BJ (cell line): ENCODE data around the gene ARMS2. TPM values are rescaled to one million over a fixed set of nuclear protein-coding genes. Genes with fewer than 3 reads are reported as not detected.

Experiments
- CTCF ChIA-PET: fragments of 350-600 bp; formaldehyde crosslinking; extraction: SDS; loops from one replicate; lab custom pipeline; 2021; ENCODE audit warnings: antibody characterized with exemption, inconsistent platforms; lab: Yijun Ruan, JAX
- POLR2A ChIA-PET: fragments of 300-600 bp; sonication (Branson Sonifier 250); formaldehyde crosslinking; extraction: SDS; loops from one replicate; lab custom pipeline; 2021; ENCODE audit warnings: antibody characterized with exemption; lab: Charles Lee
- DNase-seq: peaks from one replicate; pipeline ENCODE4 v3.0.0-alpha.2; 2011; ENCODE audit warnings: low read depth
- H3K27me3 ChIP-seq: 2 replicates; pipeline ENCODE4 v1.6.0; 2011; ENCODE audit warnings: low read length; ENCODE audit not compliant: control insufficient read depth, insufficient read depth
- H3K36me3 ChIP-seq: 2 replicates; pipeline ENCODE4 v1.5.1; 2011; ENCODE audit warnings: low read length; ENCODE audit not compliant: control insufficient read depth, insufficient read depth
- H3K4me3 ChIP-seq: 2 replicates; pipeline ENCODE4 v1.5.1; 2011; ENCODE audit warnings: low read depth, mild to moderate bottlenecking, control low read depth, low read length
- polyA plus RNA-seq: library from polyadenylated mRNA; depleted of rRNA; stranded (reverse); fragments of >200 nt; gene quantifications from 2 replicates; pipeline ENCODE4 v1.2.3, GENCODE V29; 2011; rRNA removed
- small RNA-seq: library from RNA; depleted of rRNA; stranded (forward); fragments of <200 nt; gene quantifications from one replicate; pipeline ENCODE3, GENCODE V24; 2012; ENCODE audit warnings: low replicate concordance, low read depth; ENCODE audit not compliant: insufficient read length
- TF ChIP-seq, protein P1 (sequence below): IDR thresholded peaks from 2 replicates; pipeline ENCODE4 v1.5.1; 2011; ENCODE audit warnings: low read depth, mild to moderate bottlenecking, control low read depth, inconsistent platforms, low read length, moderate library complexity; ENCODE audit not compliant: insufficient read depth

The ARMS2 gene
- polyA plus RNA-seq, 1 experiment = not detected

DNA sequence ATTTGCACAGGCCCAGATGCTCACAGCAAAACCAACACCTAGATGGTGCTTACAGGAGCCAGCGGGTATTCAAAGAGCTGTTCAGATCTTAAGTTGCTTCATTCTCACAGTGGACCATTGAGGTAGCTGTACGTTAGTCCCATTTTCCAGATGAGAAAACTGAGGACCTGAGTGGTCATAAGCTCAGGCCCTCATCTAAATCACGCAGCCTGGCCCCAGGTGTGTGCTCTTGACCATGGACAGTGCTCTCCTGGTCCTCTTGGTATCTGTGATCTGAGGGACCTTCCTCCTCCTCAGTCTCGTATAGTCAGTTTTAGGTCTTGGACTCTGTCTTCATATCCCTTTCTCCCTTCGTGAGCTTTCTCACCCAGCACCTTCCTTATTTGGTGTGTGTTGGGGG, 50.6 kb downstream of the ARMS2 start:
- ChIA-PET CTCF (interaction anchor here (0.6 to 2.6 kb wide), 3 partner anchors 15 to 210 kb away, joined by 3 to 10 read pairs (median 3); no protein-coding TSS in a partner anchor), POLR2A (interaction anchor here (0.6 kb wide), 1 partner anchor 86 kb away, joined by 3 read pairs; no protein-coding TSS in a partner anchor)
- Histone ChIP-seq H3K36me3 (no peaks in the 10 kb centered on the region), H3K27me3 (no peaks in the 10 kb centered on the region), H3K4me3 (no peak overlapping the region)
- TF ChIP-seq, protein P1, sequence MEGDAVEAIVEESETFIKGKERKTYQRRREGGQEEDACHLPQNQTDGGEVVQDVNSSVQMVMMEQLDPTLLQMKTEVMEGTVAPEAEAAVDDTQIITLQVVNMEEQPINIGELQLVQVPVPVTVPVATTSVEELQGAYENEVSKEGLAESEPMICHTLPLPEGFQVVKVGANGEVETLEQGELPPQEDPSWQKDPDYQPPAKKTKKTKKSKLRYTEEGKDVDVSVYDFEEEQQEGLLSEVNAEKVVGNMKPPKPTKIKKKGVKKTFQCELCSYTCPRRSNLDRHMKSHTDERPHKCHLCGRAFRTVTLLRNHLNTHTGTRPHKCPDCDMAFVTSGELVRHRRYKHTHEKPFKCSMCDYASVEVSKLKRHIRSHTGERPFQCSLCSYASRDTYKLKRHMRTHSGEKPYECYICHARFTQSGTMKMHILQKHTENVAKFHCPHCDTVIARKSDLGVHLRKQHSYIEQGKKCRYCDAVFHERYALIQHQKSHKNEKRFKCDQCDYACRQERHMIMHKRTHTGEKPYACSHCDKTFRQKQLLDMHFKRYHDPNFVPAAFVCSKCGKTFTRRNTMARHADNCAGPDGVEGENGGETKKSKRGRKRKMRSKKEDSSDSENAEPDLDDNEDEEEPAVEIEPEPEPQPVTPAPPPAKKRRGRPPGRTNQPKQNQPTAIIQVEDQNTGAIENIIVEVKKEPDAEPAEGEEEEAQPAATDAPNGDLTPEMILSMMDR = no peak
- no peak for DNase-seq

DNA sequence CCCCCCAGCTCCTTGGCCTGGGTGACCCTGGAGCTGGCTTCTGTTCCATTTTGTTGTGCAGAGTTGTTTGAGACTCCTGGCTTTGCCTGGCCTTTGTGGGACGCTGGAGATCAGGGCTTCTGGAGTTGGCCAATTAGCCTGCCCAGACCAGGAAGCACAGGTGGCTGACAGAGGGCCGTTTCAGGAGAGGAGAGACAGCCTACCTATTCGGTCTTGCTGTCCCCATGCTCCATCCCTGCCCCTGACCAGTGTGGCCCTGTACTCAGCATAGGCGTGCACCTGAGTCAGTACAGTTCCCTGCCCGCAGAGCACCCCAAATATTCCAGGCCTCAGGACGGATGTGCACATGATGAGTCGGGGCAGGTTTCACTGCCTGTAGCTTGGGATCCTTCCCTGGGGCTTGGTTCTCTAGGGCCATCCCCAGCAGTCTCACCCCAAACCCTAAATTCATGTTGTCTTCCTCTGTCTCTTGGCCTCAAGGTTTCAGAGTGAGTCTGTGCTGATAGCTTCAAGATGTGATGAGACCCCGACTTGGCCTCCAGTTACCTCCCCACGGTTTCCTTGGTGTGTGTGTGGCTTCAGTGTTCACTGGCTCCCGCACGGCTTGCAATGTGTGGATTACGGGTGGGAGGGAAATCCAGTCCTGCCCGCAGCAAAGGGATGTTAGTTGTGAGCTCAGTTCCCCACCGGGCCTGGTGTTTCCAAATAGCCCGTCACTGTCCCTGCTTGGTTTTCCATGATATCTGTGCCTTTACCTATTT, 51.6 kb downstream of the ARMS2 start:
- ChIA-PET CTCF (interaction anchor here (2.6 kb wide), 1 partner anchor 59 kb away, joined by 10 read pairs; no protein-coding TSS in a partner anchor), POLR2A (no interaction called here)
- TF ChIP-seq, protein P1 = no peak
- Histone ChIP-seq H3K27me3 (no peaks in the 10 kb centered on the region), H3K36me3 (peaks cover 1% of the 10 kb centered on the region), H3K4me3 (no peak overlapping the region)
- DNase-seq = no peak

Small RNA genes lying within 50 kb of the gene (small RNA-seq; reads per million reads assigned to genes)
- gene MIR3941 = not detected

Other genes with a start within 250 kb of the ARMS2 start
- not detected in 2 replicates for gene BTBD16, start 183.4 kb upstream of the ARMS2 start, polyA plus RNA-seq
- gene PLEKHA1, start 79.9 kb upstream of the ARMS2 start, polyA plus RNA-seq = 18.6 and 31.2 TPM in 2 replicates
- gene HTRA1, start 6.9 kb downstream of the ARMS2 start, polyA plus RNA-seq = 128 and 132 TPM in 2 replicates
- 0.01 TPM in 1 of 2 replicates, not detected in the other for gene DMBT1, start 106.1 kb downstream of the ARMS2 start, polyA plus RNA-seq
- gene C10orf120, start 245.2 kb downstream of the ARMS2 start, polyA plus RNA-seq = not detected in 2 replicates